Spinal cord (tissue), 10 donors: Measurements from ENCODE around the gene SSBP2. TPM values are rescaled to one million over a fixed set of nuclear protein-coding genes. Genes with fewer than 3 reads are reported as not detected.
A peak's percentile ranks its signal among the peaks of the same experiment; 100 is the strongest.
"Not testable (repeated sequence)": the region's sequence is repeated elsewhere in the genome, so short reads cannot be mapped to it uniquely, and the experiment has no call there.

ENCODE experiments used
- DNase-seq, 6 donors: peaks; one replicate each; pipeline versions ENCODE4 v3.0.0 to v3.0.0-alpha.2; 2013 to 2015; ENCODE audit warnings: low spot score in 6 of 6, low read depth in 4 of 6
- H3K27ac ChIP-seq: one replicate; pipeline ENCODE4 v1.5.1; 2013; ENCODE audit warnings: low read depth, low read length, control low read depth
- H3K27me3 ChIP-seq: one replicate; pipeline ENCODE4 v1.6.1; 2013; ENCODE audit warnings: low read length; ENCODE audit not compliant: control insufficient read depth, insufficient read depth
- H3K36me3 ChIP-seq: one replicate; pipeline ENCODE4 v1.6.1; 2013; ENCODE audit warnings: low read length; ENCODE audit not compliant: control insufficient read depth, insufficient read depth
- H3K4me1 ChIP-seq: one replicate; pipeline ENCODE4 v1.6.1; 2013; ENCODE audit warnings: low read length; ENCODE audit not compliant: control insufficient read depth, insufficient read depth
- H3K4me3 ChIP-seq: one replicate; pipeline ENCODE4 v1.5.1; 2013; ENCODE audit warnings: low read depth, low read length, control low read depth
- H3K9me3 ChIP-seq: one replicate; pipeline ENCODE4 v1.6.1; 2013; ENCODE audit warnings: low read length; ENCODE audit not compliant: control insufficient read depth, insufficient read depth
- WGBS: methylation state at CpG from one replicate; pipeline ENCODE4 v1.1.5; 2013; ENCODE audit warnings: missing lambda C conversion rate; ENCODE audit not compliant: insufficient coverage; 5-methylcytosine and 5-hydroxymethylcytosine counted together
- polyA plus RNA-seq, 2 donors: library from polyadenylated mRNA; unstranded; fragments of 120-200 nt; gene quantifications; one replicate each; pipeline ENCODE4 v1.2.1, GENCODE V29; 2013; ENCODE audit not compliant: insufficient read length in 2 of 2
- total RNA-seq, 2 donors: library from RNA; depleted of rRNA in 1 of 2; stranded (reverse); fragments of 120-200 nt in 1 of 2; fragments of >200 nt in 1 of 2; gene quantifications; one replicate each; pipeline versions ENCODE4 v1.2.3 to v1.2.4, GENCODE V29; 2013 to 2014
- donor health status: healthy.

Gene SSBP2
- total and polyA plus RNA-seq, 4 donors = 77.7 to 92.0 (median 88.4) TPM

- no peak overlapping the region for H3K4me3 ChIP-seq
- H3K27me3 ChIP-seq = no peaks in the 10 kb centered on the region
These were observed 268.3 kb downstream of the SSBP2 start for GRCh38 chr5:81482595-81482994.

GRCh38 chr5:81473395-81473794 lies 277.5 kb downstream of the SSBP2 start:
- H3K9me3 ChIP-seq = not testable (repeated sequence)
- no CpG with 5 or more reads among the region's 3 CpGs for WGBS

More at GRCh38 chr5:81482595-81482994, 268.3 kb downstream of the SSBP2 start:
- Histone ChIP-seq H3K27ac (no peak overlapping the region), H3K36me3 (no peaks in the 10 kb centered on the region), H3K4me1 (no peaks in the 10 kb centered on the region), H3K9me3 (no peaks in the 10 kb centered on the region)
- 100% methylated on average over 1 of the region's 2 CpGs for WGBS
- no peak for DNase-seq

GRCh38 chr5:81469676-81470075 lies 281.2 kb downstream of the SSBP2 start:
- peak in 1 of 6 donors; percentile 64 for DNase-seq
- Histone ChIP-seq H3K27me3 (no peaks in the 10 kb centered on the region), H3K36me3 (peaks cover 7% of the 10 kb centered on the region), H3K4me1 (no peaks in the 10 kb centered on the region), H3K27ac (no peak overlapping the region), H3K9me3 (peaks cover 6% of the 10 kb centered on the region), H3K4me3 (no peak overlapping the region)

More at GRCh38 chr5:81473395-81473794, 277.5 kb downstream of the SSBP2 start:
- H3K27ac ChIP-seq, H3K36me3 ChIP-seq, H3K4me3 ChIP-seq, DNase-seq, H3K4me1 ChIP-seq, H3K27me3 ChIP-seq: not testable (repeated sequence)

- Histone ChIP-seq H3K36me3 (peaks cover 9% of the 10 kb centered on the region), H3K4me3 (no peak overlapping the region), H3K27me3 (no peaks in the 10 kb centered on the region), H3K9me3 (no peaks in the 10 kb centered on the region), H3K27ac (no peak overlapping the region), H3K4me1 (no peaks in the 10 kb centered on the region)
- no peak for DNase-seq
- no CpG with 5 or more reads among the region's 2 CpGs for WGBS
These were observed 300.0 kb downstream of the SSBP2 start for GRCh38 chr5:81450940-81451339.

GRCh38 chr5:81435023-81435422 lies 315.9 kb downstream of the SSBP2 start:
- Histone ChIP-seq H3K9me3 (no peaks in the 10 kb centered on the region), H3K27ac (no peak overlapping the region), H3K4me3 (no peak overlapping the region), H3K27me3 (no peaks in the 10 kb centered on the region), H3K4me1 (no peaks in the 10 kb centered on the region), H3K36me3 (peaks cover 6% of the 10 kb centered on the region)
- DNase-seq = no peak
- WGBS = 100% methylated on average over 1 of the region's 6 CpGs

GRCh38 chr5:81429985-81430384 lies 320.9 kb downstream of the SSBP2 start:
- no peak for DNase-seq
- Histone ChIP-seq H3K4me3 (no peak overlapping the region), H3K27me3 (no peaks in the 10 kb centered on the region), H3K36me3 (peaks cover 4% of the 10 kb centered on the region), H3K9me3 (no peaks in the 10 kb centered on the region), H3K27ac (no peak overlapping the region), H3K4me1 (no peaks in the 10 kb centered on the region)

- no peak for DNase-seq
- WGBS = no CpG with 5 or more reads among the region's 3 CpGs
- no peaks in the 10 kb centered on the region for H3K9me3 ChIP-seq
- no peaks in the 10 kb centered on the region for H3K4me1 ChIP-seq
- peaks cover 2% of the 10 kb centered on the region for H3K36me3 ChIP-seq
- H3K27ac ChIP-seq = no peak overlapping the region
- no peak overlapping the region for H3K4me3 ChIP-seq
- H3K27me3 ChIP-seq = no peaks in the 10 kb centered on the region
These were observed 321.5 kb downstream of the SSBP2 start for GRCh38 chr5:81429363-81429762.

GRCh38 chr5:81428861-81429260 lies 322.0 kb downstream of the SSBP2 start:
- Histone ChIP-seq H3K4me3 (no peak overlapping the region), H3K9me3 (no peaks in the 10 kb centered on the region), H3K27ac (no peak overlapping the region), H3K36me3 (no peaks in the 10 kb centered on the region), H3K4me1 (no peaks in the 10 kb centered on the region), H3K27me3 (no peaks in the 10 kb centered on the region)
- DNase-seq = no peak

- H3K4me1 ChIP-seq = no peaks in the 10 kb centered on the region
- H3K9me3 ChIP-seq = no peaks in the 10 kb centered on the region
- H3K27me3 ChIP-seq = no peaks in the 10 kb centered on the region
- no peaks in the 10 kb centered on the region for H3K36me3 ChIP-seq
- H3K4me3 ChIP-seq = no peak overlapping the region
- WGBS = no CpG with 5 or more reads among the region's 3 CpGs
- DNase-seq = no peak
- H3K27ac ChIP-seq = no peak overlapping the region
These were observed 322.5 kb downstream of the SSBP2 start for GRCh38 chr5:81428446-81428845.

- no peaks in the 10 kb centered on the region for H3K9me3 ChIP-seq
- WGBS = no CpG with 5 or more reads among the region's 1 CpG
- no peak overlapping the region for H3K27ac ChIP-seq
- no peak for DNase-seq
- H3K27me3 ChIP-seq = no peaks in the 10 kb centered on the region
- no peak overlapping the region for H3K4me3 ChIP-seq
- no peaks in the 10 kb centered on the region for H3K36me3 ChIP-seq
- no peaks in the 10 kb centered on the region for H3K4me1 ChIP-seq
These were observed 323.3 kb downstream of the SSBP2 start for GRCh38 chr5:81427566-81427965.
